Gastrocnemius medialis (tissue), 4 donors: ENCODE results near the gene LNX2. TPM values are rescaled to one million over a fixed set of nuclear protein-coding genes. Genes with fewer than 3 reads are reported as not detected.
A peak's percentile ranks its signal among the peaks of the same experiment; 100 is the strongest.

Experiments used
- ATAC-seq, 2 donors: fragments of 150-250 bp; one replicate each; pipeline ENCODE4 v1.9.1; 2016
- DNase-seq, 2 donors: peaks; one replicate each; pipeline ENCODE4 v3.0.0-alpha.2; 2019
- H3K27ac ChIP-seq, 4 donors: fragments of 200-600 bp; sonication (generic); 1 replicate in 1 of 4; 2 replicates in 3 of 4; pipeline ENCODE4 v1.5.1; 2016 to 2018; ENCODE audit warnings: mild to moderate bottlenecking in 2 of 4, moderate library complexity in 1 of 4
- H3K27me3 ChIP-seq, 3 donors: fragments of 200-600 bp; sonication (generic) in 2 of 3; 1 replicate in 1 of 3; 2 replicates in 2 of 3; pipeline versions ENCODE4 v1.5.1 to v1.6.0; 2016 to 2019; ENCODE audit warnings: mild to moderate bottlenecking in 1 of 3, moderate library complexity in 1 of 3
- H3K36me3 ChIP-seq, 2 donors: fragments of 200-600 bp; sonication (generic) in 1 of 2; one replicate each; pipeline ENCODE4 v1.5.1; 2017 to 2018
- H3K4me1 ChIP-seq, 2 donors: fragments of 200-600 bp; sonication (generic) in 1 of 2; one replicate each; pipeline ENCODE4 v1.5.1; 2016 to 2017; ENCODE audit warnings: mild to moderate bottlenecking in 2 of 2
- H3K4me3 ChIP-seq, 4 donors: fragments of 200-600 bp; sonication (generic) in 3 of 4; 1 replicate in 1 of 4; 2 replicates in 3 of 4; pipeline ENCODE4 v1.5.1; 2016 to 2019; ENCODE audit warnings: mild to moderate bottlenecking in 2 of 4
- H3K9me3 ChIP-seq, 3 donors: fragments of 200-600 bp; sonication (generic) in 2 of 3; 1 replicate in 1 of 3; 2 replicates in 2 of 3; pipeline ENCODE4 v1.5.1; 2016 to 2019
- POLR2A ChIP-seq, 2 donors: fragments of 450-650 bp; IDR thresholded peaks; one replicate each; pipeline ENCODE4 v1.6.1; 2017; ENCODE audit warnings: antibody characterized with exemption in 2 of 2, mild to moderate bottlenecking in 2 of 2, moderate library complexity in 2 of 2
- in situ Hi-C, 4 donors: fragments of 200-750 bp; cut with MboI; loops; one replicate each; pipeline versions ENCODE4 v1.15.0 to v1.8.0; 2017; ENCODE audit warnings: low sequenced_read_pairs in 4 of 4
- intact Hi-C: fragments of 100-400 bp; cut with DNase I; formaldehyde crosslinking; loops from one replicate; pipeline ENCODE4 v1.15.1; 2023; ENCODE audit warnings: low total_unique reads
- total RNA-seq, 4 donors: library from RNA; depleted of rRNA; stranded (reverse); fragments of >200 nt; gene quantifications; one replicate each; pipeline versions ENCODE4 v1.1.0 to v1.2.3, GENCODE V29; 2016
- TF ChIP-seq, protein P1 (sequence below), 5 experiments: fragments of 450-650 bp in 3 of 5; fragments of 200-600 bp in 2 of 5; sonication (generic) in 2 of 5; IDR thresholded peaks in 4 of 5; conservative IDR thresholded peaks in 1 of 5; 1 replicate in 4 of 5; 2 replicates in 1 of 5; pipeline ENCODE4 v1.5.1; 2016 to 2019; ENCODE audit warnings: antibody characterized with exemption in 5 of 5, mild to moderate bottlenecking in 3 of 5, moderate library complexity in 3 of 5

LNX2 gene
- total RNA-seq, 4 donors from 2014 or later, result 5.0 to 7.1 (median 6.2) TPM

DNA sequence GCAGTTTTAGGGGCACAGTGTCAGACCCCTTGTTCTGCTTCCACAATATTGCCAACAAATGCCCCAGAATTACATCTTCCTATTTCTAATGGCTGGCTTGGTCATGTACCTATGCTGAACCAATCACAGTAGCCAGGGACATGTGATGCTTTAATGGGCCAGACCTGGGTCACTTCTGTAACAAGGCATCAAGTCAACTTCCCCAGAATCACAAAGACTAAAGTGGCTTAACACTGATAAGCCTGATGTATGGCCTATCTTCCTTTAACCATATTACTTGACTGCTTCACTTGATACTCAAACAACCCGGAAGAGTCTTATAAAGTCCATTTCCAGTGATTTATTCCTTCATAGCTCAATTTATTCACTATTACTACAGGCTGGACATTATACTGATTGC, 19.6 kb downstream of the LNX2 start:
- intact Hi-C loops, result no loop called here

DNA sequence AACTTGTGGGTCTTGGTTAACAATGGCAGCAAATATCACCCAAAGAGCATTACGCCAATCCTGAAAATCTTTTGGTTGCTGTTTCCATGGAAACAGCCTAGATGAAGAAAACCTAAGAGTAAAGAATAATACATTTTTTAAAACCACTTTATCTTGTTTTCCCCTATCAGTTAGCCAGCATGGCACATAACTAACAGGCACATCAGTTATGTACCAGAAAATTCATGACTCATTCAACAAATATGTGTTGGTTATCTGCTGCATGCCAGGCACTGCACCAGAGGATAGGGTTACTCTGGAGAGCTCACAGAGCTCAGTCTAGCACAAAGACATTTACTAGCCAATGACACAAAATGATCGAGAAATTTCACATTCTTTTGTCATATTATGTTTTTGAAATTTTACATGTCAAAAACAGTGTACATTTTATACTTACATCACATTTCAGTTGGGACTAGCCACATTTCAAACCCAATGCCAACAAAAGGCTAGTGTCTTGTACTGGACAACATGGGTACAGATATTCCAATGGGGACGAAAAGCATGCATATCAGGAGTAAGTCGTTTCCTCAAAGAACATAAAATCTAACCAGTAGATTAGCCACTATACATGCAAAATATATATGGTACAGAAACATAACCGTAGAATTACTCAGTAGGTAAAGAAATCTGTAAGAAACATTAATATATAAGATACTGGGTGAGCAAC, 20.3 kb downstream of the LNX2 start:
- Histone ChIP-seq H3K4me1 (peaks cover 20 to 46% of the 10 kb centered on the region in 2 donors), H3K9me3 (no peaks in the 10 kb centered on the region), H3K27ac (no peak overlapping the region), H3K27me3 (no peaks in the 10 kb centered on the region), H3K4me3 (no peak overlapping the region), H3K36me3 (no peaks in the 10 kb centered on the region)
- peak; percentile 73 to 90 for ATAC-seq
- in situ Hi-C loops, result loop anchor here in 3 of 4 donors (25.0 kb wide), 4 partner anchors 163 to 438 kb away; partner anchors contain the start of genes RASL11A (in 3 of the 3), RPL21 (in 3 of the 3), GTF3A (in 2 of the 3) and USP12 (in 1 of the 3)
- intact Hi-C loops, result no loop called here
- peak; percentile 12 to 43 for DNase-seq
- no peak for TF ChIP-seq POLR2A (IDR thresholded peaks at IDR 0.05)
- TF ChIP-seq, protein P1, sequence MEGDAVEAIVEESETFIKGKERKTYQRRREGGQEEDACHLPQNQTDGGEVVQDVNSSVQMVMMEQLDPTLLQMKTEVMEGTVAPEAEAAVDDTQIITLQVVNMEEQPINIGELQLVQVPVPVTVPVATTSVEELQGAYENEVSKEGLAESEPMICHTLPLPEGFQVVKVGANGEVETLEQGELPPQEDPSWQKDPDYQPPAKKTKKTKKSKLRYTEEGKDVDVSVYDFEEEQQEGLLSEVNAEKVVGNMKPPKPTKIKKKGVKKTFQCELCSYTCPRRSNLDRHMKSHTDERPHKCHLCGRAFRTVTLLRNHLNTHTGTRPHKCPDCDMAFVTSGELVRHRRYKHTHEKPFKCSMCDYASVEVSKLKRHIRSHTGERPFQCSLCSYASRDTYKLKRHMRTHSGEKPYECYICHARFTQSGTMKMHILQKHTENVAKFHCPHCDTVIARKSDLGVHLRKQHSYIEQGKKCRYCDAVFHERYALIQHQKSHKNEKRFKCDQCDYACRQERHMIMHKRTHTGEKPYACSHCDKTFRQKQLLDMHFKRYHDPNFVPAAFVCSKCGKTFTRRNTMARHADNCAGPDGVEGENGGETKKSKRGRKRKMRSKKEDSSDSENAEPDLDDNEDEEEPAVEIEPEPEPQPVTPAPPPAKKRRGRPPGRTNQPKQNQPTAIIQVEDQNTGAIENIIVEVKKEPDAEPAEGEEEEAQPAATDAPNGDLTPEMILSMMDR (IDR thresholded peaks at IDR 0.05 in 4 of 5, conservative IDR thresholded peaks at IDR 0.05 in 1 of 5), result no peak

More for the DNA sequence above, 19.6 kb downstream of the LNX2 start:
- Histone ChIP-seq H3K27me3 (no peaks in the 10 kb centered on the region), H3K4me3 (no peak overlapping the region), H3K27ac (no peak overlapping the region), H3K4me1 (peaks cover 28 to 50% of the 10 kb centered on the region in 2 donors), H3K36me3 (no peaks in the 10 kb centered on the region), H3K9me3 (no peaks in the 10 kb centered on the region)
- DNase-seq, result no peak
- TF ChIP-seq, protein P1 (IDR thresholded peaks at IDR 0.05 in 4 of 5, conservative IDR thresholded peaks at IDR 0.05 in 1 of 5), result no peak
- TF ChIP-seq POLR2A (IDR thresholded peaks at IDR 0.05), result no peak
- in situ Hi-C loops, result loop anchor here in 3 of 4 donors (25.0 kb wide), 4 partner anchors 163 to 438 kb away; partner anchors contain the start of genes RASL11A (in 3 of the 3), RPL21 (in 3 of the 3), GTF3A (in 2 of the 3) and USP12 (in 1 of the 3)
- no peak for ATAC-seq

- no peak overlapping the region for H3K27ac ChIP-seq
- intact Hi-C loops, result no loop called here
Observed at GRCh38 chr13:27599096-27599495, 21.2 kb downstream of the LNX2 start.

DNA sequence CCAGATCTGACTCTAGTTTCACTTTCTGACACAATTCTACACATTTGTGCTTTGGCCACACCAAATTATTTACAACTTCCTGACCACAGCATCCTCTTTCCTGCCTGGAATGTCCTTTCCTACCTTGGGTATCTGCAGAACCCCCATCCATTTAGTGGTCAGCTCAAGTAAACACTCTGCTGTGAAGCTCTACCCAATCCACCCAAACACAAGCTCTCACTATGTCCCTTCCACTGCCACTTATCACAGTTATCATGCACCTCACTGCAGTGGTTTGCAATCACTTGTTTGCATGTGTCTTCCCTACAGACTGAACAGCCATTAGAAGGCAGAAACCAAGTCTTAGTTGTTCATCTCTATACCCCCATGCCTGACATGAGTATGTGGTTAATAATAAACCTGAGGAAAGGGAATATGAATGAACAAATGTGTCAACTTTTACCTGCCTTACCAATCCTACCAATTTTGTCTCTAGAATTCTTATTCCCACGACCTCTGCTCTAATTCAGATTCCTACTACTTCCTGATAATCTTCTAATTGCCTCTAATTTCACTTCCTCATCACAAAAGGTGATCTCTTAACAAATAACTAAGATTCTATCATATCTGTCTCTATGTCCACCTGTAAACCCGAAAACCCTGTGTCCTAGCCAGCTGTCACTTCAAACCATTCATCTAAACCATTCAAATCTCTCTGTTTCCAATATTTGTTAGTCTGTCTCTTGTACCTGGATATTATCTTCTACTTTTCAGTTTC, 25.1 kb downstream of the LNX2 start:
- in situ Hi-C loops, result no loop called here
- ATAC-seq, result no peak
- TF ChIP-seq POLR2A (IDR thresholded peaks at IDR 0.05), result no peak
- TF ChIP-seq, protein P1 (IDR thresholded peaks at IDR 0.05 in 4 of 5, conservative IDR thresholded peaks at IDR 0.05 in 1 of 5), result no peak
- Histone ChIP-seq H3K4me1 (peaks cover 26 to 43% of the 10 kb centered on the region in 2 donors), H3K27me3 (no peaks in the 10 kb centered on the region), H3K4me3 (no peak overlapping the region), H3K9me3 (no peaks in the 10 kb centered on the region), H3K27ac (no peak overlapping the region), H3K36me3 (no peaks in the 10 kb centered on the region)
- no peak for DNase-seq
- intact Hi-C loops, result no loop called here

More at GRCh38 chr13:27599096-27599495, 21.2 kb downstream of the LNX2 start:
- DNase-seq (no peak), ATAC-seq (no peak)
- in situ Hi-C loops, result no loop called here
- Histone ChIP-seq H3K4me1 (peaks cover 18 to 50% of the 10 kb centered on the region in 2 donors), H3K36me3 (no peaks in the 10 kb centered on the region), H3K9me3 (no peaks in the 10 kb centered on the region), H3K4me3 (no peak overlapping the region), H3K27me3 (no peaks in the 10 kb centered on the region)
- TF ChIP-seq, protein P1 (IDR thresholded peaks at IDR 0.05 in 4 of 5, conservative IDR thresholded peaks at IDR 0.05 in 1 of 5), result no peak
- no peak for TF ChIP-seq POLR2A (IDR thresholded peaks at IDR 0.05)
